Measurements from ENCODE around the gene ADD1. TPM values are rescaled to one million over a fixed set of nuclear protein-coding genes. Genes with fewer than 3 reads are reported as not detected.

The ADD1 gene
- total RNA-seq, 1 donor from 2014 or later = 131 TPM

DNA sequence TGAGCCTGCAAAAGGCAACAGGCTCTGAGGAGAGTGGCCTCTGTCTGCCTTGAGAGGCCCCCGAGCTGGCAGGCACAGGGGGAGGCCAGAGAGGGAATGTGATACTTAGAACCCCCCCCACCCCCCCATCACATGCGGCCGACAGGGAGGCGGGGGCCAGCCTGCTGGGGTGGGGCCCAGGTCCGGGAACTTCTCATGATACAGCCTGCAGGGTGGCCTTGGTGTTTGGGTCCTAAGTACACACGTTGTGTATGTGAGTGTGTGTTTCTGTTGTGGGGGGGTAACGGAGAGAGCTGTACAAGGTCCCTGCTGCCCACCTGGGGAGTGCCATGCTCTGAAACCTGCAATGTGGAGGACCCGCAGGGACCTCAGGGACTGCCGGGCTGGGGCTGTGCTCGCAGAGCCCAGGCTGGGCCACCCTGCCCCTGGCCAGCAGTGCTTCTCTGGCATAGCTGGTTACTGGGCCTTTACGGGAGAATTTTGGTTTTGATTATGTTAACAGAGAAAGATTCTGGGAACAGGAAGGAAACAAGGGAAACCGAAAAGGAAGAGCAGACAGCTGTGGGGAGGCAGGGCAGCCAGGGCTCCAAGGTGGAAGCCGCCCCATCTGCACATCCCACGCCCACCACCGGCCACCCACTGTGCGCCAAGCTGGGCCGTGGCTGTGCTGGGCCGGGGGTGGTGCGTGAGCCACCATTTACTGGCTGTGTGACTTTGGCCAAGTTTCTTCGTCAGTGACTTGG is 30.9 kb upstream of the ADD1 start:
- no peak overlapping the region for H3K4me3 Mint-ChIP-seq
- Histone ChIP-seq H3K27ac (no peak overlapping the region), H3K4me2 (no peak overlapping the region), H4K20me1 (ENCODE audit: low read depth) (no peaks in the 10 kb centered on the region), H3K79me2 (ENCODE audit: low read depth) (no peaks in the 10 kb centered on the region), H3F3A (ENCODE audit: low read depth) (peaks cover 12% of the 10 kb centered on the region), H2AFZ (replicated peaks) (no peak overlapping the region), H3K4me1 (peaks cover 21% of the 10 kb centered on the region), H3K9me3 (ENCODE audit: low read depth) (peaks cover 3% of the 10 kb centered on the region), H3K4me3 (no peak overlapping the region), H3K9ac (no peak overlapping the region), H3K36me3 (no peaks in the 10 kb centered on the region), H3K27me3 (peaks cover 14% of the 10 kb centered on the region)
- peaks cover 16% of the 10 kb centered on the region for H3K27me3 Mint-ChIP-seq (ENCODE audit: insufficient read depth, low read depth)
- peak overlapping the region; percentile 53 for H3K27ac Mint-ChIP-seq
- H3K36me3 Mint-ChIP-seq = no peaks in the 10 kb centered on the region
- no peak for DNase-seq (ENCODE audit: low spot score)
- TF ChIP-seq, protein P1, sequence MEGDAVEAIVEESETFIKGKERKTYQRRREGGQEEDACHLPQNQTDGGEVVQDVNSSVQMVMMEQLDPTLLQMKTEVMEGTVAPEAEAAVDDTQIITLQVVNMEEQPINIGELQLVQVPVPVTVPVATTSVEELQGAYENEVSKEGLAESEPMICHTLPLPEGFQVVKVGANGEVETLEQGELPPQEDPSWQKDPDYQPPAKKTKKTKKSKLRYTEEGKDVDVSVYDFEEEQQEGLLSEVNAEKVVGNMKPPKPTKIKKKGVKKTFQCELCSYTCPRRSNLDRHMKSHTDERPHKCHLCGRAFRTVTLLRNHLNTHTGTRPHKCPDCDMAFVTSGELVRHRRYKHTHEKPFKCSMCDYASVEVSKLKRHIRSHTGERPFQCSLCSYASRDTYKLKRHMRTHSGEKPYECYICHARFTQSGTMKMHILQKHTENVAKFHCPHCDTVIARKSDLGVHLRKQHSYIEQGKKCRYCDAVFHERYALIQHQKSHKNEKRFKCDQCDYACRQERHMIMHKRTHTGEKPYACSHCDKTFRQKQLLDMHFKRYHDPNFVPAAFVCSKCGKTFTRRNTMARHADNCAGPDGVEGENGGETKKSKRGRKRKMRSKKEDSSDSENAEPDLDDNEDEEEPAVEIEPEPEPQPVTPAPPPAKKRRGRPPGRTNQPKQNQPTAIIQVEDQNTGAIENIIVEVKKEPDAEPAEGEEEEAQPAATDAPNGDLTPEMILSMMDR (IDR thresholded peaks at IDR 0.05) = no peak
- TF ChIP-seq EZH2phosphoT487 (IDR thresholded peaks at IDR 0.05) = no peak
- no peak for TF ChIP-seq EZH2 (IDR thresholded peaks at IDR 0.05)
- peaks cover 13% of the 10 kb centered on the region for H3K9me3 Mint-ChIP-seq
- H3K4me1 Mint-ChIP-seq = peaks cover 46% of the 10 kb centered on the region

DNA sequence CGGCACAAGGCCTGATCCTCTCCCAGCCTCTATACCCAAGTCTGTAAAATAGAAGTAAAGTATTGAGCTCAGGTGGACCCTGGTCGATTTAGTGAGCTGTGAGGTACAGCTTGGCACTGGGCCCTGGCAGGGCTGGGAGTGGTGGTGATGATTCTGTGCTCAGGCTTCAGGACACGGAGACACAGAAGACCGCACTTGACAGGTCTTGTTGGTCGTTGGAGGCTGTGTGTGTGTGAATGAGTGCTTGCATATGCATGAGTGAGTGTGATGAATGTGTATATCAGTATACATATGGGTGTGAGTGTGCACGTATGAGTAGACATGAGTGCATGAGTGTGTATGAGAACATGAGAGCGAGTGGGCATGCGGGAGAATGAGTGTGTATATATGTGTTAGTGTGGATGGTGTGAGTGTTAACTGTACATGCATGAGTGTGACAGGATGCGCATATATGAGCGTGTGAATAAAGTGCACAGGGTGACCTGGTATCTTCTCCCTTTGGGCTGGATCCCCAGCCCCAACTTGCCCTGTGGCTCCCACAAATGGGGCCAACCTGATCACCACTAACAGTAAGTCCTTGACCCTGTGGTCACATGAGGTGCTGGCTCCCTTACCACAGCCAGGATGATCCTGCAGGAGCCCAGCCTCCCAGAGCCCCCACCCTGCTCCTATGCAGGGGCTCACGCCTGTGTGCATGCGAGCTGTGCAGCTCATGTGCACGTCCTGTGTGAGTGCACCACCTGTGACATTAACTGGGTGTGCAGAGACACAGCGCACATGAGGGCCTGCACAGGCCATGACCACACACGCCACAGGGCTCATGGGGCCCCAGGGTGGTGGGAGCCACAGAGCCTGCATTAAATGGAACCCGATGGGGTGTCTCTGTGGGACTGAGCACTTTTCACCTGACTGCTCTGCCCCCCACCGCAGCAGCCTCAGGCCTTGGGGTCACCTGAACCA is 29.9 kb upstream of the ADD1 start:
- H3K36me3 ChIP-seq = no peaks in the 10 kb centered on the region
- no peak overlapping the region for H3K27ac ChIP-seq
- H2AFZ ChIP-seq (replicated peaks) = no peak overlapping the region
- no peak for DNase-seq (ENCODE audit: low spot score)
- Mint-ChIP-seq H3K36me3 (no peaks in the 10 kb centered on the region), H3K4me3 (no peak overlapping the region), H3K9me3 (peaks cover 13% of the 10 kb centered on the region), H3K4me1 (peaks cover 43% of the 10 kb centered on the region), H3K27ac (no peak overlapping the region), H3K27me3 (ENCODE audit: insufficient read depth, low read depth) (peaks cover 13% of the 10 kb centered on the region)
- peaks cover 4% of the 10 kb centered on the region for H3K79me2 ChIP-seq (ENCODE audit: low read depth)
- H4K20me1 ChIP-seq (ENCODE audit: low read depth) = no peaks in the 10 kb centered on the region
- TF ChIP-seq, protein P1 (IDR thresholded peaks at IDR 0.05) = no peak
- no peak for TF ChIP-seq EZH2phosphoT487 (IDR thresholded peaks at IDR 0.05)
- no peak for TF ChIP-seq EZH2 (IDR thresholded peaks at IDR 0.05)
- peaks cover 12% of the 10 kb centered on the region for H3F3A ChIP-seq (ENCODE audit: low read depth)
- peaks cover 14% of the 10 kb centered on the region for H3K27me3 ChIP-seq
- no peak overlapping the region for H3K9ac ChIP-seq
- peaks cover 21% of the 10 kb centered on the region for H3K4me1 ChIP-seq
- peaks cover 3% of the 10 kb centered on the region for H3K9me3 ChIP-seq (ENCODE audit: low read depth)
- no peak overlapping the region for H3K4me2 ChIP-seq
- no peak overlapping the region for H3K4me3 ChIP-seq

DNA sequence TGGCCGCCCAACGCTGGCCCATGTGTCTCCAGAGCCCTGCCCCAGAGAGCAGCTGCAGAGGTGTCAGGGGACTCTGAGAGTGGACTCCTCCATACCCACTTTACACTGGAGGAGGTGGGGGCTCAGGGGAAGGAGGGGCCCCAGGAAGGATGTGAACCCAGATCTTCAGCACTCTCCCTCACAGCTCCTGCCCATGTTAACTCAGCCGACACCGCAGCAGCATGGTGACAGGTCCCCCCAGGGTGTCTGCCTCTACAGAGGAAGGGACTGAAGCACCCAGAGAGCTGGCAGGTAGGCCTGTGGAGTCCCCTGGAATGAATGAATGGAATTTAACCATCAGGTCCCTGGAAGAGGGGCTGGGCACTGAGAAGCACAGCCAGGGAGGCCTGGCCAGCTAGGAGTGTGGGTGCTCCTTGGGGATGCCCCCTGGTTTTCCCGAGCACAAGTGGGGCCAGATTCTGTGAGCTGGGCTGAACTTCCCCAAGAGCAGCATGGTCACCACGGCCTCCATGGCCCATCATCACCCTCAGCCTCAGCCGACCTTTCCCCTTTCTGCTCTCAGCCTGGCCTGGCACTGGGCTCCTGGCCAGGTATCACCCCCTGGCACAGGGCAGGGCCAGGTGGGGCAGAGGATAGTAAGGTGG is 28.9 kb upstream of the ADD1 start:
- no peaks in the 10 kb centered on the region for H3K36me3 Mint-ChIP-seq
- H3K9me3 Mint-ChIP-seq = peaks cover 13% of the 10 kb centered on the region

More for the DNA sequence above, 28.9 kb upstream of the ADD1 start:
- Mint-ChIP-seq H3K4me1 (peaks cover 43% of the 10 kb centered on the region), H3K27me3 (ENCODE audit: insufficient read depth, low read depth) (peaks cover 11% of the 10 kb centered on the region), H3K4me3 (no peak overlapping the region), H3K27ac (no peak overlapping the region)
- Histone ChIP-seq H4K20me1 (ENCODE audit: low read depth) (no peaks in the 10 kb centered on the region), H2AFZ (replicated peaks) (no peak overlapping the region), H3K27ac (no peak overlapping the region), H3F3A (ENCODE audit: low read depth) (peaks cover 12% of the 10 kb centered on the region), H3K9me3 (ENCODE audit: low read depth) (peaks cover 3% of the 10 kb centered on the region), H3K36me3 (no peaks in the 10 kb centered on the region), H3K4me3 (no peak overlapping the region), H3K9ac (no peak overlapping the region), H3K27me3 (peaks cover 14% of the 10 kb centered on the region), H3K4me1 (peaks cover 16% of the 10 kb centered on the region), H3K4me2 (no peak overlapping the region), H3K79me2 (ENCODE audit: low read depth) (peaks cover 15% of the 10 kb centered on the region)
- no peak for DNase-seq (ENCODE audit: low spot score)
- TF ChIP-seq, protein P1 (IDR thresholded peaks at IDR 0.05) = no peak
- TF ChIP-seq EZH2phosphoT487 (IDR thresholded peaks at IDR 0.05) (no peak), EZH2 (IDR thresholded peaks at IDR 0.05) (no peak)

All from neural progenitor cell (in vitro differentiated cells).